ENCODE measurements around the gene SOX13.

DNA sequence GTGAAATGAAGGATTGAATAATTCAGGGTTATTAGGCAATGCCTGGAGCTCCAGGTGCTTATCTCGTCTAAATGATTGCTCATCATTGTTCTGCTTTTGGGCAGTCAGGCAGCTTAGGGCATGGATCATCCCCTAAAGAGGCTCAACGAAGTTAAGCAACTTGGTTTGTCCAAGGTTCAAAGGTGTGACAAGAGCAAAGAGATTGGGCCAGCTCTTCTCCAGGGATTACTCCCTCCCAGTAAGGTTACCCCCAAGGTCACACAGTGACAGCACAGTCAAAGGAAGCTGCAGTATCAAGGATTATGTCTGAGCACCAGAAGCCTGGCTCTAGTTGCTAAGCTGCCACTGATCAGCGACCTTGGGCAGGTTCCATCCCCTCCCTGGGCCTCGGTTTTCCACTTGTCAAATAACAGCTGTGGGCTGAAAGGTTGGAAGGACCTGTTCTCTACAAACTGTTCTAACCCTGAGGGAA lies 72.2 kb downstream of the SOX13 start:
- TF ChIP-seq, protein P1, sequence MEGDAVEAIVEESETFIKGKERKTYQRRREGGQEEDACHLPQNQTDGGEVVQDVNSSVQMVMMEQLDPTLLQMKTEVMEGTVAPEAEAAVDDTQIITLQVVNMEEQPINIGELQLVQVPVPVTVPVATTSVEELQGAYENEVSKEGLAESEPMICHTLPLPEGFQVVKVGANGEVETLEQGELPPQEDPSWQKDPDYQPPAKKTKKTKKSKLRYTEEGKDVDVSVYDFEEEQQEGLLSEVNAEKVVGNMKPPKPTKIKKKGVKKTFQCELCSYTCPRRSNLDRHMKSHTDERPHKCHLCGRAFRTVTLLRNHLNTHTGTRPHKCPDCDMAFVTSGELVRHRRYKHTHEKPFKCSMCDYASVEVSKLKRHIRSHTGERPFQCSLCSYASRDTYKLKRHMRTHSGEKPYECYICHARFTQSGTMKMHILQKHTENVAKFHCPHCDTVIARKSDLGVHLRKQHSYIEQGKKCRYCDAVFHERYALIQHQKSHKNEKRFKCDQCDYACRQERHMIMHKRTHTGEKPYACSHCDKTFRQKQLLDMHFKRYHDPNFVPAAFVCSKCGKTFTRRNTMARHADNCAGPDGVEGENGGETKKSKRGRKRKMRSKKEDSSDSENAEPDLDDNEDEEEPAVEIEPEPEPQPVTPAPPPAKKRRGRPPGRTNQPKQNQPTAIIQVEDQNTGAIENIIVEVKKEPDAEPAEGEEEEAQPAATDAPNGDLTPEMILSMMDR (IDR thresholded peaks at IDR 0.05 in 2 of 3, conservative IDR thresholded peaks at IDR 0.05 in 1 of 3; ENCODE audit: control insufficient read depth in 2 of 3, extremely low read depth in 1 of 3, insufficient read depth in 1 of 3, low read depth in 3 of 3, low read length in 3 of 3): no peak
- no peak for TF ChIP-seq ZNF207 (IDR thresholded peaks at IDR 0.05; ENCODE audit: borderline replicate concordance)
- TF ChIP-seq NBN (IDR thresholded peaks at IDR 0.05): no peak
- TF ChIP-seq, protein P2, sequence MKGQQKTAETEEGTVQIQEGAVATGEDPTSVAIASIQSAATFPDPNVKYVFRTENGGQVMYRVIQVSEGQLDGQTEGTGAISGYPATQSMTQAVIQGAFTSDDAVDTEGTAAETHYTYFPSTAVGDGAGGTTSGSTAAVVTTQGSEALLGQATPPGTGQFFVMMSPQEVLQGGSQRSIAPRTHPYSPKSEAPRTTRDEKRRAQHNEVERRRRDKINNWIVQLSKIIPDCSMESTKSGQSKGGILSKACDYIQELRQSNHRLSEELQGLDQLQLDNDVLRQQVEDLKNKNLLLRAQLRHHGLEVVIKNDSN (IDR thresholded peaks at IDR 0.05; ENCODE audit: borderline replicate concordance, extremely low read length, insufficient read depth, low read depth, low read length): no peak
- no peak for TF ChIP-seq EZH2 (IDR thresholded peaks at IDR 0.05; ENCODE audit: borderline replicate concordance, control insufficient read depth, low read depth, low read length)
- no peak for TF ChIP-seq CBX5 (IDR thresholded peaks at IDR 0.05; ENCODE audit: low read depth)
- TF ChIP-seq RFX5 (IDR thresholded peaks at IDR 0.05; ENCODE audit: low read depth, low read length): no peak
- no peak for TF ChIP-seq IKZF1 (conservative IDR thresholded peaks at IDR 0.05)
- TF ChIP-seq SMC3 (IDR thresholded peaks at IDR 0.05; ENCODE audit: borderline replicate concordance, low read length): no peak
- TF ChIP-seq CEBPB (IDR thresholded peaks at IDR 0.05; ENCODE audit: borderline replicate concordance in 1 of 2, low read depth in 2 of 2, low read length in 2 of 2): no peak
- no peak for TF ChIP-seq ZZZ3 (IDR thresholded peaks at IDR 0.05; ENCODE audit: control insufficient read depth, insufficient read length, low read depth)
- TF ChIP-seq EP300 (IDR thresholded peaks at IDR 0.05; ENCODE audit: borderline replicate concordance in 1 of 2, control insufficient read depth in 1 of 2, low read depth in 2 of 2, low read length in 2 of 2): no peak
- TF ChIP-seq GABPA (IDR thresholded peaks at IDR 0.05; ENCODE audit: low read depth): no peak
- no peak for TF ChIP-seq SREBF2 (IDR thresholded peaks at IDR 0.05; ENCODE audit: low read length)
